HepG2 (cell line): Measurements from ENCODE around the gene NR2F1-AS1. TPM values are rescaled to one million over a fixed set of nuclear protein-coding genes. Genes with fewer than 3 reads are reported as not detected.

Experiments used
- ATAC-seq: fragments of 200-7000 bp; cut with Tn5 transposase; 3 replicates; pipeline ENCODE4 v1.9.1; 2020; ENCODE audit warnings: mild to moderate bottlenecking, moderate library complexity
- Bru-seq: library from RNA; stranded (reverse); fragments of 400-500 nt; gene quantifications from one replicate; lab custom pipeline; 2021; lab: Mats Ljungman, UMichigan
- BruChase-seq, 2 experiments: library from RNA; stranded (reverse); fragments of 400-500 nt; gene quantifications; one replicate each; lab custom pipeline; 2021; lab: Mats Ljungman, UMichigan
- BruUV-seq: library from RNA; stranded (reverse); fragments of 400-500 nt; replicated peaks from 2 replicates; lab custom pipeline; 2021; lab: Mats Ljungman, UMichigan
- CTCF ChIA-PET: fragments of 300-600 bp; formaldehyde crosslinking; extraction: SDS; loops from one replicate; lab custom pipeline; 2021; ENCODE audit warnings: low total read pairs, inconsistent platforms, low intra/inter-chr PET ratio; lab: Yijun Ruan, JAX
- POLR2A ChIA-PET: fragments of 350-600 bp; sonication (Branson Sonifier 250); formaldehyde crosslinking; loops from one replicate; lab custom pipeline; 2020; ENCODE audit warnings: antibody characterized with exemption, inconsistent platforms; lab: Yijun Ruan, JAX
- DNase-seq: peaks from one replicate; pipeline ENCODE4 v3.0.0-alpha.2; 2015; ENCODE audit warnings: low spot score
- FAIRE-seq: peaks from 3 replicates; lab custom pipeline; 2011; peaks lifted over from hg19 to GRCh38; lab: Jason Lieb, UNC
- H2AFZ ChIP-seq: one replicate; pipeline ENCODE4 v1.6.1; 2011; ENCODE audit warnings: low read length, inconsistent platforms
- H3K27ac ChIP-seq: fragments of 300-600 bp; 3 replicates; pipeline ENCODE4 v1.8.0; 2011; ENCODE audit warnings: mixed run types, mild to moderate bottlenecking, mixed read lengths, low read length, inconsistent platforms; ENCODE audit not compliant: insufficient read depth; ENCODE audit errors: extremely low read length
- H3K27me3 ChIP-seq, 2 experiments: fragments of 200-600 bp in 1 of 2; 2 replicates in 1 of 2; 3 replicates in 1 of 2; pipeline versions ENCODE4 v1.6.0 to v1.8.0; 2011; ENCODE audit warnings: low read length in 2 of 2, mild to moderate bottlenecking in 2 of 2, moderate library complexity in 2 of 2, inconsistent platforms in 1 of 2; ENCODE audit not compliant: insufficient read depth in 2 of 2, control insufficient read depth in 1 of 2
- H3K36me3 ChIP-seq, 2 experiments: fragments of 200-600 bp in 1 of 2; replicated peaks in 1 of 2; 2 replicates in 1 of 2; 3 replicates in 1 of 2; pipeline versions ENCODE4 v1.5.1 to v1.8.0; 2011; ENCODE audit warnings: low read length in 2 of 2, inconsistent platforms in 1 of 2; ENCODE audit not compliant: insufficient read depth in 2 of 2, control insufficient read depth in 1 of 2
- H3K4me1 ChIP-seq: 2 replicates; pipeline ENCODE4 v1.5.1; 2012; ENCODE audit warnings: low read length, inconsistent platforms; ENCODE audit not compliant: insufficient read depth
- H3K4me2 ChIP-seq: 2 replicates; pipeline ENCODE4 v1.6.0; 2011; ENCODE audit warnings: low read depth, low read length, inconsistent platforms
- H3K4me3 ChIP-seq, 3 experiments: fragments of 200-600 bp in 1 of 3; sonication (generic), shearing (Covaris generic) in 1 of 3; replicated peaks in 1 of 3; 2 replicates each; pipeline ENCODE4 v1.5.1; 2011 to 2016; ENCODE audit warnings: low read length in 3 of 3, inconsistent platforms in 2 of 3, low read depth in 2 of 3, mild to moderate bottlenecking in 2 of 3, control low read depth in 1 of 3, mixed read lengths in 1 of 3; ENCODE audit not compliant: insufficient read depth in 1 of 3
- H3K79me2 ChIP-seq: one replicate; pipeline ENCODE4 v1.6.1; 2011; ENCODE audit warnings: low read length, inconsistent platforms; ENCODE audit not compliant: insufficient read depth
- H3K9ac ChIP-seq: 2 replicates; pipeline ENCODE4 v1.6.0; 2011; ENCODE audit warnings: mild to moderate bottlenecking, low read depth, low read length, inconsistent platforms; ENCODE audit not compliant: insufficient read depth
- H3K9me3 ChIP-seq: 2 replicates; pipeline ENCODE4 v1.5.1; 2012; ENCODE audit warnings: mild to moderate bottlenecking, low read length
- H4K20me1 ChIP-seq: 2 replicates; pipeline ENCODE4 v1.6.0; 2011; ENCODE audit warnings: inconsistent platforms, mild to moderate bottlenecking, low read length, moderate library complexity; ENCODE audit not compliant: insufficient read depth
- ARNT ChIP-seq: fragments of 450-650 bp; IDR thresholded peaks from 2 replicates; pipeline ENCODE4 v1.6.1; 2017
- ARNTL ChIP-seq: sonication (generic); formaldehyde crosslinking; IDR thresholded peaks from 2 replicates; pipeline ENCODE4 v1.4.0; 2020; ENCODE audit warnings: mild to moderate bottlenecking, missing genetic modification reagents
- BORCS8-MEF2B ChIP-seq: sonication (generic); formaldehyde crosslinking; IDR thresholded peaks from 2 replicates; pipeline ENCODE4 v1.8.0; 2022; ENCODE audit warnings: mild to moderate bottlenecking, missing genetic modification reagents
- CHD4 ChIP-seq: fragments of 200-600 bp; sonication (generic); IDR thresholded peaks from 2 replicates; pipeline ENCODE4 v1.7.0; 2017; ENCODE audit warnings: mild to moderate bottlenecking, low read length, borderline replicate concordance
- FOXA1 ChIP-seq, 2 experiments: fragments of 450-650 bp in 1 of 2; sonication (generic) in 1 of 2; formaldehyde crosslinking in 1 of 2; IDR thresholded peaks; 2 replicates each; pipeline versions ENCODE4 v1.4.0 to v1.6.1; 2016 to 2020; ENCODE audit warnings: missing genetic modification reagents in 1 of 2
- GLI4 ChIP-seq: sonication (generic); formaldehyde crosslinking; IDR thresholded peaks from 2 replicates; pipeline ENCODE4 v1.5.1; 2020; ENCODE audit warnings: missing genetic modification reagents, mild to moderate bottlenecking, moderate library complexity, borderline replicate concordance
- MED13 ChIP-seq: sonication (generic); formaldehyde crosslinking; IDR thresholded peaks from 2 replicates; pipeline ENCODE4 v1.5.0; 2020; ENCODE audit warnings: missing genetic modification reagents
- RBFOX2 ChIP-seq: fragments of 200-400 bp; formaldehyde crosslinking; IDR thresholded peaks from 2 replicates; pipeline ENCODE4 v1.6.1; 2017; ENCODE audit warnings: low read depth, mild to moderate bottlenecking, low read length
- SIX4 ChIP-seq: sonication (generic); formaldehyde crosslinking; IDR thresholded peaks from 2 replicates; pipeline ENCODE4 v1.4.0; 2020; ENCODE audit warnings: missing genetic modification reagents
- STAG1 ChIP-seq: sonication (generic); formaldehyde crosslinking; IDR thresholded peaks from 2 replicates; pipeline ENCODE4 v1.4.0; 2020; ENCODE audit warnings: missing genetic modification reagents
- ZNF24 ChIP-seq: fragments of 450-650 bp; IDR thresholded peaks from 2 replicates; pipeline ENCODE4 v1.6.1; 2017; ENCODE audit warnings: antibody characterized with exemption, mild to moderate bottlenecking
- ZNF333 ChIP-seq: sonication (generic); formaldehyde crosslinking; IDR thresholded peaks from 2 replicates; pipeline ENCODE4 v1.4.0; 2020; ENCODE audit warnings: mild to moderate bottlenecking, missing genetic modification reagents, borderline replicate concordance
- ZNF557 ChIP-seq: sonication (generic); formaldehyde crosslinking; IDR thresholded peaks from 2 replicates; pipeline ENCODE4 v1.4.0; 2020; ENCODE audit warnings: missing genetic modification reagents
- ZNF660 ChIP-seq: sonication (generic); formaldehyde crosslinking; IDR thresholded peaks from 2 replicates; pipeline ENCODE4 v1.5.1; 2020; ENCODE audit warnings: mild to moderate bottlenecking, low read depth, missing genetic modification reagents, borderline replicate concordance
- ZNF674 ChIP-seq: sonication (generic); formaldehyde crosslinking; IDR thresholded peaks from 2 replicates; pipeline ENCODE4 v1.5.0; 2020; ENCODE audit warnings: low read depth, mild to moderate bottlenecking, missing genetic modification reagents
- ZNF768 ChIP-seq: sonication (generic); formaldehyde crosslinking; IDR thresholded peaks from 2 replicates; pipeline ENCODE4 v1.4.0; 2020; ENCODE audit warnings: missing genetic modification reagents
- ZSCAN31 ChIP-seq: sonication (generic); formaldehyde crosslinking; IDR thresholded peaks from 2 replicates; pipeline ENCODE4 v1.5.0; 2020; ENCODE audit warnings: low read depth, mild to moderate bottlenecking, missing genetic modification reagents
- WGBS: methylation state at CpG from one replicate; pipeline ENCODE4 v1.1.6; 2017; ENCODE audit warnings: low lambda C conversion rate; 5-methylcytosine and 5-hydroxymethylcytosine counted together
- in situ Hi-C: cut with HindIII; loops from 2 replicates; pipeline ENCODE4 v1.10.0; 2017; ENCODE audit warnings: low pct_unique_long_range_greater_than_20kb; ENCODE audit not compliant: extremely low pct_ligation_motif_present
- intact Hi-C: fragments of 100-400 bp; cut with micrococcal nuclease; formaldehyde crosslinking; loops from one replicate; pipeline ENCODE4 v1.10.0; 2022; ENCODE audit not compliant: unreplicated experiment
- long read RNA-seq, 2 experiments: library from RNA in 1 of 2; library from polyadenylated mRNA in 1 of 2; stranded (forward) in 1 of 2; unstranded in 1 of 2; transcript quantifications; one replicate each; pipeline ENCODE4 v2.0.0, GENCODE V29; 2019 to 2022
- polyA minus RNA-seq, 3 experiments: library from RNA; depleted of rRNA, polyadenylated mRNA; stranded (reverse); fragments of >200 nt; gene quantifications; 2 replicates each; pipeline ENCODE4 v1.2.3, GENCODE V29; 2011; ENCODE audit warnings: low replicate concordance in 1 of 3
- polyA plus RNA-seq, 8 experiments: library from polyadenylated mRNA; depleted of rRNA in 3 of 8; stranded (reverse) in 7 of 8; unstranded in 1 of 8; fragments of >200 nt; fragmentation: Illumina TruSeq in 4 of 8; extraction: Trizol in 4 of 8; gene quantifications; 2 replicates each; pipeline versions ENCODE4 v1.2.1 to v1.2.3, GENCODE V29; 2011 to 2016; ENCODE audit warnings: low read depth in 4 of 8, missing spikeins in 1 of 8, mixed read lengths in 1 of 8; ENCODE audit not compliant: insufficient read depth in 1 of 8
- total RNA-seq, 5 experiments: library from RNA; depleted of rRNA; stranded (reverse); fragments of >200 nt; fragmentation: Illumina TruSeq; extraction: Trizol; gene quantifications; 2 replicates each; pipeline ENCODE4 v1.2.3, GENCODE V29; 2016; ENCODE audit warnings: low read depth in 1 of 5
- TF ChIP-seq, protein P1 (sequence below): sonication (generic); formaldehyde crosslinking; IDR thresholded peaks from 2 replicates; pipeline ENCODE4 v1.8.1; 2023; ENCODE audit warnings: mild to moderate bottlenecking, missing genetic modification reagents, borderline replicate concordance
- TF ChIP-seq, protein P2 (sequence below): sonication (generic); formaldehyde crosslinking; IDR thresholded peaks from 2 replicates; pipeline ENCODE4 v1.5.1; 2020; ENCODE audit warnings: mild to moderate bottlenecking, moderate library complexity, missing genetic modification reagents

NR2F1-AS1 gene
- 2.1 and 2.8 TPM in 2 replicates for total RNA-seq (2016; rRNA removed; fragmentation: Illumina TruSeq; extraction: Trizol)
- 2.5 and 2.7 TPM in 2 replicates for total RNA-seq (2016; cell fraction: cytosol; rRNA removed; fragmentation: Illumina TruSeq; extraction: Trizol; ENCODE audit: low read depth)
- 0.64 and 1.1 TPM in 2 replicates for total RNA-seq (2016; cell fraction: insoluble cytoplasmic fraction; rRNA removed; fragmentation: Illumina TruSeq; extraction: Trizol)
- 3.5 and 3.7 TPM in 2 replicates for total RNA-seq (2016; cell fraction: membrane; rRNA removed; fragmentation: Illumina TruSeq; extraction: Trizol)
- 3.5 and 4.9 TPM in 2 replicates for total RNA-seq (2016; cell fraction: nucleus; rRNA removed; fragmentation: Illumina TruSeq; extraction: Trizol)
- polyA plus RNA-seq (2011; rRNA removed) = 2.8 and 3.1 TPM in 2 replicates
- polyA plus RNA-seq (2011; cell fraction: cytosol; rRNA removed) = 1.1 and 2.4 TPM in 2 replicates
- polyA plus RNA-seq (2011; cell fraction: nucleus; rRNA removed) = 2.9 and 5.9 TPM in 2 replicates
- 5.1 and 7.3 TPM in 2 replicates for polyA plus RNA-seq (2012)
- polyA plus RNA-seq (2016; cell fraction: cytosol; fragmentation: Illumina TruSeq; extraction: Trizol; ENCODE audit: low read depth) = 3.6 and 4.1 TPM in 2 replicates
- polyA plus RNA-seq (2016; cell fraction: insoluble cytoplasmic fraction; fragmentation: Illumina TruSeq; extraction: Trizol; ENCODE audit: low read depth) = 0.48 and 2.3 TPM in 2 replicates
- 2.6 and 5.7 TPM in 2 replicates for polyA plus RNA-seq (2016; cell fraction: membrane; fragmentation: Illumina TruSeq; extraction: Trizol; ENCODE audit: low read depth)
- 2.3 and 2.9 TPM in 2 replicates for polyA plus RNA-seq (2016; cell fraction: nucleus; fragmentation: Illumina TruSeq; extraction: Trizol; ENCODE audit: insufficient read depth, low read depth)
- 2.2 and 4.6 TPM in 2 replicates for polyA minus RNA-seq (2011; rRNA and poly(A)+ RNA removed; ENCODE audit: low replicate concordance)
- 2.1 TPM in 1 of 2 replicates, not detected in the other for polyA minus RNA-seq (2011; cell fraction: cytosol; rRNA and poly(A)+ RNA removed)
- polyA minus RNA-seq (2011; cell fraction: nucleus; rRNA and poly(A)+ RNA removed) = 27.3 and 33.1 TPM in 2 replicates
- percentile 44 among the genes with signal in this experiment for Bru-seq, nascent RNA
- BruChase-seq, experiment 1, labeled RNA remaining after a 6-hour chase = percentile 40 among the genes with signal in this experiment
- percentile 45 among the genes with signal in this experiment for BruChase-seq, experiment 2, labeled RNA remaining after a 2-hour chase
- long read RNA-seq, experiment 1, partial matches to known transcripts = 0 of 3 reads
- long read RNA-seq, experiment 1, other reads (novel, unspliced or antisense) = 3 of 3 reads
- long read RNA-seq, experiment 2, partial matches to known transcripts = 0 of 4 reads
- long read RNA-seq, experiment 2, other reads (novel, unspliced or antisense) = 4 of 4 reads

DNA sequence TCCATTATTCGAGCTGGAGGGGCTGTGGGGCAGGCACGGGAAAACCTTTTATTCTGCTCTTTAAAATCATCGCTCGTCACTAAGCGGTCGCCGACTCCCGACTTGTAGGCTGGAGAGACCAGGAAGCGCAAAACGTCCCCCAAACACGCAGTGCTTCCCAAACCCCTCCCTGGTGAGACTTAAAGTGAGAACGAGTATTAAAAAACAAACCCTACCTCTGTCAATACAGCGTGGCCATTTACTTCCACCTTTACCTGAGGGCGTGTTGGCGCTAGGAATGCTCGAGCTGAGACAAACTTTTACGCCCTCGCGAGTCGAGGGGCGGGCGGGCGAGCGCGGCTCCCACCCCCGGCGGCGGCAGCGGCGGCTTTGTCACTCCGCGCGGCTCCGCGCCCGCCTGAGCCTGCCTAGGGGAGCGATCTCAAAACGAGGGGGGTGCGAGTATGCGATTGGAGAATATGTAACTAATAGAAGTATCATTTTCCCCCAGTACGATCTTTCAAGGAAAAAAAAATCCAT lies at the start of gene NR2F1-AS1:
Gene NR2F1-AS1 (minus strand): TSS at position 293 of the 519 bp plus-strand sequence.
- POLR2A ChIA-PET = no interaction called here
- peaks cover 16% of the 10 kb centered on the region for H3K79me2 ChIP-seq
- DNase-seq = no peak
- TF ChIP-seq ZSCAN31 (CRISPR knock-in tag) = no peak
- TF ChIP-seq STAG1 (CRISPR knock-in tag) = no peak
- TF ChIP-seq CHD4 = no peak
- TF ChIP-seq ZNF557 (CRISPR knock-in tag) = 0 out of 2 replicates have a peak, but pooled peaks have one; percentile 13
- no peak for TF ChIP-seq ZNF674
- TF ChIP-seq RBFOX2 = peak; percentile 66; the same call in 1 of the 2 replicates
- no peak for TF ChIP-seq ZNF333
- TF ChIP-seq, protein P1, sequence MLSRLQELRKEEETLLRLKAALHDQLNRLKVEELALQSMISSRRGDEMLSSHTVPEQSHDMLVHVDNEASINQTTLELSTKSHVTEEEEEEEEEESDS (CRISPR knock-in tag) = no peak
- 0 out of 2 replicates have a peak, but pooled peaks have one; percentile 11 for TF ChIP-seq MED13
- no peak for TF ChIP-seq ARNT
- TF ChIP-seq ARNTL (CRISPR knock-in tag) = 0 out of 2 replicates have a peak, but pooled peaks have one; percentile 45
- no peak for TF ChIP-seq FOXA1 (IDR thresholded peaks at IDR 0.05)
- TF ChIP-seq FOXA1 (CRISPR knock-in tag; IDR thresholded peaks at IDR 0.05) = no peak
- no peak for TF ChIP-seq GLI4 (CRISPR knock-in tag)
- 0 out of 2 replicates have a peak, but pooled peaks have one; percentile 3 for TF ChIP-seq ZNF768 (CRISPR knock-in tag)
- TF ChIP-seq, protein P2, sequence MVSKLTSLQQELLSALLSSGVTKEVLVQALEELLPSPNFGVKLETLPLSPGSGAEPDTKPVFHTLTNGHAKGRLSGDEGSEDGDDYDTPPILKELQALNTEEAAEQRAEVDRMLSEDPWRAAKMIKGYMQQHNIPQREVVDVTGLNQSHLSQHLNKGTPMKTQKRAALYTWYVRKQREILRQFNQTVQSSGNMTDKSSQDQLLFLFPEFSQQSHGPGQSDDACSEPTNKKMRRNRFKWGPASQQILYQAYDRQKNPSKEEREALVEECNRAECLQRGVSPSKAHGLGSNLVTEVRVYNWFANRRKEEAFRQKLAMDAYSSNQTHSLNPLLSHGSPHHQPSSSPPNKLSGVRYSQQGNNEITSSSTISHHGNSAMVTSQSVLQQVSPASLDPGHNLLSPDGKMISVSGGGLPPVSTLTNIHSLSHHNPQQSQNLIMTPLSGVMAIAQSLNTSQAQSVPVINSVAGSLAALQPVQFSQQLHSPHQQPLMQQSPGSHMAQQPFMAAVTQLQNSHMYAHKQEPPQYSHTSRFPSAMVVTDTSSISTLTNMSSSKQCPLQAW (CRISPR knock-in tag) = no peak
- no peak for TF ChIP-seq ZNF24
- no peak for TF ChIP-seq ZNF660 (CRISPR knock-in tag)
- 0 out of 2 replicates have a peak, but pooled peaks have one; percentile 38 for TF ChIP-seq BORCS8-MEF2B (CRISPR knock-in tag)
- TF ChIP-seq SIX4 (CRISPR knock-in tag) = no peak

More for the DNA sequence above, at the start of gene NR2F1-AS1:
- peak within 1 kb of the TSS; percentile 67 to 96 (median 71) for H3K4me3 ChIP-seq
- H3K27me3 ChIP-seq = peaks cover 3 to 22% of the 10 kb centered on the region in 2 experiments; a peak in 3 of 5 replicates
- H3K4me2 ChIP-seq = peak within 1 kb of the TSS; percentile 97
- peak within 1 kb of the TSS; percentile 41 for H3K27ac ChIP-seq
- peak within 1 kb of the TSS; percentile 23 for H2AFZ ChIP-seq
- FAIRE-seq (no peak), ATAC-seq (peak; percentile 10)
- H3K9me3 ChIP-seq = no peaks in the 10 kb centered on the region
- under 1% methylated on average over 34 of the region's 41 CpGs for WGBS
- CTCF ChIA-PET = interaction anchor here (1.5 to 2.1 kb wide), 2 partner anchors 220 to 334 kb away, joined by 8 to 19 read pairs; no protein-coding TSS in a partner anchor
- H3K9ac ChIP-seq = peak within 1 kb of the TSS; percentile 63
- intact Hi-C loops = loop anchor here (2.0 to 5.0 kb wide), 6 partner anchors 218 to 654 kb away; a partner anchor contains a TSS
- H3K4me1 ChIP-seq = peaks cover 21% of the 10 kb centered on the region
- no peaks in the 10 kb centered on the region for H3K36me3 ChIP-seq
- BruUV-seq = no TSS peak
- in situ Hi-C loops = loop anchor here (5.0 to 10.0 kb wide), 3 partner anchors 211 to 694 kb away; no protein-coding TSS in a partner anchor
- H4K20me1 ChIP-seq = peaks cover 12% of the 10 kb centered on the region
